NCI-H2081 (cell line): ENCODE results near the gene KMT2D.

Experiments used
- DNase-seq, 2 experiments: peaks; one replicate each; lab custom pipeline; 2025; lab: John Stamatoyannopoulos, UW

The KMT2D gene

GRCh38 chr12:49051777-49052438, 8.7 kb downstream of the KMT2D start:
- DNase-seq, result no peak

- DNase-seq, result no peak
Observed at GRCh38 chr12:49051373-49051764, 9.2 kb downstream of the KMT2D start.

GRCh38 chr12:49050507-49051372, 9.9 kb downstream of the KMT2D start:
- no peak for DNase-seq

- no peak for DNase-seq
Observed at GRCh38 chr12:49049566-49050224, 10.9 kb downstream of the KMT2D start.

- no peak for DNase-seq
Observed at GRCh38 chr12:49048953-49049352, 11.6 kb downstream of the KMT2D start.

- DNase-seq, result no peak
Observed at GRCh38 chr12:49046129-49046895, 14.3 kb downstream of the KMT2D start.

- DNase-seq, result no peak
Observed at GRCh38 chr12:49044660-49045059, 15.9 kb downstream of the KMT2D start.

GRCh38 chr12:49043856-49044258, 16.7 kb downstream of the KMT2D start:
- peak; percentile 35 to 54 for DNase-seq

GRCh38 chr12:49043241-49043640, 17.4 kb downstream of the KMT2D start:
- DNase-seq, result no peak

GRCh38 chr12:49041881-49042484, 18.6 kb downstream of the KMT2D start:
- no peak for DNase-seq

GRCh38 chr12:49041036-49041880, 19.3 kb downstream of the KMT2D start:
- no peak for DNase-seq

GRCh38 chr12:49040364-49040855, 20.2 kb downstream of the KMT2D start:
- no peak for DNase-seq

GRCh38 chr12:49039421-49040363, 20.9 kb downstream of the KMT2D start:
- no peak for DNase-seq

GRCh38 chr12:49038291-49038955, 22.2 kb downstream of the KMT2D start:
- DNase-seq, result no peak

- no peak for DNase-seq
Observed at GRCh38 chr12:49037947-49038237, 22.7 kb downstream of the KMT2D start.

GRCh38 chr12:49037111-49037946, 23.3 kb downstream of the KMT2D start:
- DNase-seq, result no peak

GRCh38 chr12:49036029-49036428, 24.6 kb downstream of the KMT2D start:
- no peak for DNase-seq

- DNase-seq, result no peak
Observed at GRCh38 chr12:49034286-49034622, 26.3 kb downstream of the KMT2D start.
